Heart right ventricle (tissue), 16 donors: ENCODE results near the gene ANKRD33. TPM values are rescaled to one million over a fixed set of nuclear protein-coding genes. Genes with fewer than 3 reads are reported as not detected.

Experiments
- ATAC-seq, 8 donors: fragments of 200-7000 bp; cut with Tn5 transposase; one replicate each; pipeline ENCODE4 v1.9.1; 2020; ENCODE audit warnings: mild to moderate bottlenecking in 8 of 8, moderate library complexity in 8 of 8, moderate number of reproducible peaks in 1 of 8
- DNase-seq, 2 donors: peaks; one replicate each; pipeline ENCODE4 v3.0.0-alpha.2; 2020
- H3K27ac ChIP-seq, 10 donors: fragments of 200-600 bp; sonication (generic) in 2 of 10; one replicate each; pipeline versions ENCODE4 v1.5.0 to v1.8.0; 2020 to 2022; ENCODE audit warnings: mild to moderate bottlenecking in 3 of 10
- H3K27me3 ChIP-seq, 7 donors: fragments of 200-600 bp; one replicate each; pipeline ENCODE4 v1.8.0; 2021 to 2022; ENCODE audit warnings: mild to moderate bottlenecking in 2 of 7
- H3K36me3 ChIP-seq, 9 donors: fragments of 200-600 bp; sonication (generic) in 1 of 9; one replicate each; pipeline versions ENCODE4 v1.5.0 to v1.8.0; 2020 to 2022; ENCODE audit warnings: mild to moderate bottlenecking in 2 of 9
- H3K4me1 ChIP-seq, 9 donors: fragments of 200-600 bp; sonication (generic) in 1 of 9; one replicate each; pipeline versions ENCODE4 v1.5.0 to v1.8.0; 2020 to 2022; ENCODE audit warnings: mild to moderate bottlenecking in 4 of 9
- H3K4me3 ChIP-seq, 10 donors: fragments of 200-600 bp; sonication (generic) in 2 of 10; one replicate each; pipeline versions ENCODE4 v1.5.0 to v1.8.0; 2020 to 2022; ENCODE audit warnings: mild to moderate bottlenecking in 7 of 10, moderate library complexity in 2 of 10
- H3K9me3 ChIP-seq, 11 donors: fragments of 200-600 bp in 10 of 11; sonication (generic) in 2 of 11; one replicate each; pipeline versions ENCODE4 v1.5.0 to v1.8.0; 2013 to 2022; ENCODE audit warnings: mild to moderate bottlenecking in 2 of 11, control low read depth in 1 of 11, moderate library complexity in 1 of 11
- CTCF ChIP-seq, 9 donors: fragments of 200-600 bp; sonication (generic) in 2 of 9; IDR thresholded peaks; one replicate each; pipeline versions ENCODE4 v1.5.0 to v1.8.0; 2021 to 2022; ENCODE audit warnings: antibody characterized with exemption in 9 of 9, mild to moderate bottlenecking in 5 of 9, moderate library complexity in 1 of 9
- WGBS, 2 donors: extraction: QIAGEN DNeasy Blood & Tissue Kit; methylation state at CpG; one replicate each; pipeline ENCODE4 v1.1.7; 2013; ENCODE audit warnings: inconsistent platforms in 1 of 2; 5-methylcytosine and 5-hydroxymethylcytosine counted together
- intact Hi-C, 10 donors: fragments of 100-400 bp; cut with DNase I; formaldehyde crosslinking; loops; one replicate each; pipeline versions ENCODE4 v1.11.1 to v1.14.2; 2022
- polyA plus RNA-seq, 2 donors: library from polyadenylated mRNA; stranded (reverse); fragments of 200-250 nt; gene quantifications; one replicate each; pipeline ENCODE4 v1.2.3, GENCODE V29; 2013
- total RNA-seq, 10 donors: library from RNA; stranded (reverse); fragmentation: NEBNext Ultra II Directional in 3 of 10; extraction: Animal tissue kit (Norgen Biotek cat#: 25700) in 3 of 10; gene quantifications; one replicate each; pipeline versions ENCODE4 v1.2.1 to v1.2.4, GENCODE V29; 2021 to 2023
- donor health status: Arrhythmogenic right ventricular cardiomyopathy.
- donor health status: ischemic (EF 13 %, LVEDD 7.1; RV severe dilation, severe dysfunction).
- donor health status: healthy with polysubstance abuse.
- donor health status: DM: no; HTN: yes; CAD: no.
- donor health status: DM: no; HTN: no; CAD: no.
- donor health status: ischemic (EF 25% LVEDD 6.9; RV normal size, moderate dysfunction).
- donor health status: ischemic (EF 25% LVEDD 5.7; RV mildly dilated, moderate dysfunction).
- donor health status: healthy.
- donor health status: DM: yes; HTN: yes; CAD: no.
- donor health status: Ischemic cardiomyopathy.
- donor health status: ischemic (EF 35%, LVEDD 5.7; RV mildly dilated, moderate dysfunction).
- donor health status: nonischemic (EF 11% LVEDD 7.7; RV severe dilation, severe dysfunction).
- donor health status: DM: yes; HTN: yes; CAD: no.
- donor health status: PGD.
- donor health status: ischemic (EF 29% LVEDD 5.4; RV normal size, mild dysfunction).
- donor health status: nonischemic (EF 23%, LVEDD 6.1; RV moderate dilation, normal function).

ANKRD33 gene
- total and polyA plus RNA-seq, 12 donors, result 0.01 TPM; not detected in 11

GRCh38 chr12:51886021-51886710 is 1.7 kb upstream of the ANKRD33 start:
- Histone ChIP-seq H3K27ac (peak overlapping the region in 9 of 10 donors; percentile 17 to 81 (median 76)), H3K9me3 (peaks cover 0 to 7% (median 0%) of the 10 kb centered on the region in 11 donors), H3K4me3 (peak overlapping the region in 1 of 10 donors; percentile 30), H3K4me1 (peaks cover 3 to 30% (median 12%) of the 10 kb centered on the region in 9 donors), H3K27me3 (peaks cover 0 to 16% (median 0%) of the 10 kb centered on the region in 7 donors), H3K36me3 (no peaks in the 10 kb centered on the region)
- peak; percentile 57 to 90 for DNase-seq
- intact Hi-C loops, result loop anchor here in 1 of 10 donors (5.0 kb wide), 1 partner anchor 36 kb away; no protein-coding TSS in a partner anchor
- no peak for TF ChIP-seq CTCF (IDR thresholded peaks at IDR 0.05)
- peak; percentile 92 to 97 (median 96) for ATAC-seq
- WGBS, 2 donors, result 55% methylated on average over 10 of the region's 10 CpGs

DNA sequence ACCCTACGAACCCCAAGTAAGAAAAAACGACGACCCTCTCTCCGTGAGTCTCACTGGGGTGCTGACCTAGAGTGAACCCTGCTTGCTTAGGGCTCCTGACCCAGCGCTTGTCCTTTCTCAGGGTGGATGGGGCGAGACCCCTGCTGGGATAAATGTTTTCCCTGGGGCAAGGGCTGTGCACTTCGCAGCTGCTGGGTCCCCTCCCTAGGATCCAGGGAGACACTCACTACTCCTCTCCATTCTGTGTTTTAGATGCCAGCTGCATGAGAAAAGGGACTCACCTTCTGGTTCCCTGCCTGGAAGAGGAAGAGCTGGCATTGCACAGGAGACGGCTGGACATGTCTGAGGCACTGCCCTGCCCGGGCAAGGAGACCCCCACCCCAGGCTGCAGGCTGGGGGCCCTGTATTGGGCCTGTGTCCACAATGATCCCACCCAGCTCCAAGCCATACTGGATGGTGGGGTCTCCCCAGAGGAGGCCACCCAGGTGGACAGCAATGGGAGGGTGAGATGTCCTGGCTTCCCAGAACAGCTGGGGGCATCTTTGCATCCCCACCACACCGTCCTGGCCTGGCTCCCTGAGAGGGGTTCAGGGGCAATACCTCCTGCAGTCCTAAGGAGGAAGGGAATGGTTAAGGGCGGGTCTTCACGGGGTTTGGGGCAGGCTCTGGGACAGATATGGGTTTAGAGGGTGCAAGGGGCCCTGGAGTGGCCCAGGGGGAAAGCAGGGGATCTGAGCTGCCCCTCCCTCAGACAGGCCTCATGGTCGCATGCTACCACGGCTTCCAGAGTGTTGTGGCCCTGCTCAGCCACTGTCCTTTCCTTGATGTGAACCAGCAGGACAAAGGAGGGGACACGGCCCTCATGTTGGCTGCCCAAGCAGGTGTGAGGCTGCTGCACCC is 663 bp downstream of the ANKRD33 start:
- H3K27ac ChIP-seq, result no peak overlapping the region
- DNase-seq, result no peak
- 71 to 74% methylated on average over 15 of the region's 15 CpGs for WGBS, 2 donors
- intact Hi-C loops, result loop anchor here in 1 of 10 donors (5.0 kb wide), 1 partner anchor 34 kb away; no protein-coding TSS in a partner anchor
- no peak for ATAC-seq
- H3K4me1 ChIP-seq, result peaks cover 3 to 30% (median 12%) of the 10 kb centered on the region in 9 donors
- H3K36me3 ChIP-seq, result no peaks in the 10 kb centered on the region
- no peak for TF ChIP-seq CTCF (IDR thresholded peaks at IDR 0.05)
- no peaks in the 10 kb centered on the region for H3K9me3 ChIP-seq
- H3K4me3 ChIP-seq, result no peak overlapping the region
- H3K27me3 ChIP-seq, result peaks cover 0 to 16% (median 0%) of the 10 kb centered on the region in 7 donors

GRCh38 chr12:51889216-51890132 is 1.6 kb downstream of the ANKRD33 start:
- Histone ChIP-seq H3K36me3 (no peaks in the 10 kb centered on the region), H3K9me3 (no peaks in the 10 kb centered on the region), H3K4me1 (peaks cover 3 to 30% (median 12%) of the 10 kb centered on the region in 9 donors), H3K27ac (no peak overlapping the region), H3K27me3 (peaks cover 0 to 16% (median 0%) of the 10 kb centered on the region in 7 donors), H3K4me3 (no peak overlapping the region)
- TF ChIP-seq CTCF (IDR thresholded peaks at IDR 0.05), result peak in 6 of 9 donors; percentile 8 to 17 (median 16)
- ATAC-seq (no peak), DNase-seq (no peak)
- intact Hi-C loops, result loop anchor here in 3 of 10 donors (5.0 kb wide), 3 partner anchors 33 to 93 kb away; no protein-coding TSS in a partner anchor
- WGBS, 2 donors, result 79 to 83% methylated on average over 21 of the region's 21 CpGs
